HepG2 (cell line): ENCODE data around the gene CDK3. TPM values are rescaled to one million over a fixed set of nuclear protein-coding genes. Genes with fewer than 3 reads are reported as not detected.

Experiments
- EHMT2 ChIP-seq: fragments of 200-600 bp; sonication (generic); IDR thresholded peaks from 2 replicates; pipeline ENCODE4 v1.7.0; 2017; ENCODE audit warnings: antibody characterized with exemption, low read depth, low read length, borderline replicate concordance
- FOSL2 ChIP-seq: sonication (generic); formaldehyde crosslinking; IDR thresholded peaks from 2 replicates; pipeline ENCODE4 v1.4.0; 2020; ENCODE audit warnings: missing genetic modification reagents
- FOXM1 ChIP-seq: sonication (generic); formaldehyde crosslinking; IDR thresholded peaks from 2 replicates; pipeline ENCODE4 v1.5.0; 2020; ENCODE audit warnings: missing genetic modification reagents
- GLI4 ChIP-seq: sonication (generic); formaldehyde crosslinking; IDR thresholded peaks from 2 replicates; pipeline ENCODE4 v1.5.1; 2020; ENCODE audit warnings: missing genetic modification reagents, mild to moderate bottlenecking, moderate library complexity, borderline replicate concordance
- HIVEP1 ChIP-seq: sonication (generic); formaldehyde crosslinking; IDR thresholded peaks from 2 replicates; pipeline ENCODE4 v1.4.0; 2020; ENCODE audit warnings: mild to moderate bottlenecking, missing genetic modification reagents
- HNF4G ChIP-seq, 2 experiments: sonication (generic) in 1 of 2; formaldehyde crosslinking in 1 of 2; IDR thresholded peaks; 2 replicates each; pipeline versions ENCODE4 v1.4.0 to v1.6.1; 2011 to 2020; ENCODE audit warnings: borderline replicate concordance in 2 of 2, low read depth in 2 of 2, mild to moderate bottlenecking in 2 of 2, low read length in 1 of 2, missing genetic modification reagents in 1 of 2, moderate library complexity in 1 of 2
- NFAT5 ChIP-seq: sonication (generic); formaldehyde crosslinking; IDR thresholded peaks from 2 replicates; pipeline ENCODE4 v1.4.0; 2020; ENCODE audit warnings: missing genetic modification reagents
- PBX3 ChIP-seq: sonication (generic); formaldehyde crosslinking; IDR thresholded peaks from 2 replicates; pipeline ENCODE4 v1.8.1; 2023; ENCODE audit warnings: missing genetic modification reagents, inconsistent platforms, borderline replicate concordance
- SALL2 ChIP-seq: sonication (generic); formaldehyde crosslinking; IDR thresholded peaks from 2 replicates; pipeline ENCODE4 v1.8.1; 2023; ENCODE audit warnings: mild to moderate bottlenecking, missing genetic modification reagents, inconsistent platforms
- SPEN ChIP-seq: sonication (generic); formaldehyde crosslinking; IDR thresholded peaks from 2 replicates; pipeline ENCODE4 v1.5.1; 2020; ENCODE audit warnings: low read depth, mild to moderate bottlenecking, missing genetic modification reagents
- WIZ ChIP-seq: sonication (generic); formaldehyde crosslinking; IDR thresholded peaks from 2 replicates; pipeline ENCODE4 v1.5.1; 2020; ENCODE audit warnings: mild to moderate bottlenecking, missing genetic modification reagents
- ZNF44 ChIP-seq: sonication (generic); formaldehyde crosslinking; IDR thresholded peaks from 2 replicates; pipeline ENCODE4 v1.5.1; 2020; ENCODE audit warnings: mild to moderate bottlenecking, missing genetic modification reagents
- ZNF441 ChIP-seq: sonication (generic); formaldehyde crosslinking; IDR thresholded peaks from 2 replicates; pipeline ENCODE4 v1.7.0; 2021; ENCODE audit warnings: missing genetic modification reagents, borderline replicate concordance
- ZNF446 ChIP-seq: sonication (generic); formaldehyde crosslinking; IDR thresholded peaks from 2 replicates; pipeline ENCODE4 v1.5.0; 2020; ENCODE audit warnings: mild to moderate bottlenecking, missing genetic modification reagents
- ZNF543 ChIP-seq: sonication (generic); formaldehyde crosslinking; IDR thresholded peaks from 2 replicates; pipeline ENCODE4 v1.4.0; 2020; ENCODE audit warnings: mild to moderate bottlenecking, missing genetic modification reagents
- ZNF678 ChIP-seq: sonication (generic); formaldehyde crosslinking; IDR thresholded peaks from 2 replicates; pipeline ENCODE4 v1.4.0; 2020; ENCODE audit warnings: mild to moderate bottlenecking, missing genetic modification reagents
- ZNF83 ChIP-seq: sonication (generic); formaldehyde crosslinking; IDR thresholded peaks from 2 replicates; pipeline ENCODE4 v1.4.0; 2020; ENCODE audit warnings: missing genetic modification reagents, mild to moderate bottlenecking, borderline replicate concordance
- ZSCAN31 ChIP-seq: sonication (generic); formaldehyde crosslinking; IDR thresholded peaks from 2 replicates; pipeline ENCODE4 v1.5.0; 2020; ENCODE audit warnings: low read depth, mild to moderate bottlenecking, missing genetic modification reagents
- polyA plus RNA-seq, 8 experiments: library from polyadenylated mRNA; depleted of rRNA in 3 of 8; stranded (reverse) in 7 of 8; unstranded in 1 of 8; fragments of >200 nt; fragmentation: Illumina TruSeq in 4 of 8; extraction: Trizol in 4 of 8; gene quantifications; 2 replicates each; pipeline versions ENCODE4 v1.2.1 to v1.2.3, GENCODE V29; 2011 to 2016; ENCODE audit warnings: low read depth in 4 of 8, missing spikeins in 1 of 8, mixed read lengths in 1 of 8; ENCODE audit not compliant: insufficient read depth in 1 of 8
- total RNA-seq, 5 experiments: library from RNA; depleted of rRNA; stranded (reverse); fragments of >200 nt; fragmentation: Illumina TruSeq; extraction: Trizol; gene quantifications; 2 replicates each; pipeline ENCODE4 v1.2.3, GENCODE V29; 2016; ENCODE audit warnings: low read depth in 1 of 5
- TF ChIP-seq, protein P1 (sequence below): sonication (generic); formaldehyde crosslinking; IDR thresholded peaks from 2 replicates; pipeline ENCODE4 v1.4.0; 2020; ENCODE audit warnings: missing genetic modification reagents, mild to moderate bottlenecking, borderline replicate concordance

Gene CDK3
- total and polyA plus RNA-seq, 2 of the 13 experiments (the other 11 are each of a cell fraction or from before 2014, with no cell fraction given), result 5.8 to 11.4 TPM

GRCh38 chr17:75979705-75980187, 20.9 kb upstream of the CDK3 start (continued):
- TF ChIP-seq HIVEP1 (CRISPR knock-in tag) (no peak), SPEN (CRISPR knock-in tag) (peak; percentile 42; the same call in 1 of the 2 replicates), PBX3 (no peak), HNF4G (IDR thresholded peaks at IDR 0.05; ENCODE audit: borderline replicate concordance, low read depth, low read length) (no peak), HNF4G (CRISPR knock-in tag; IDR thresholded peaks at IDR 0.05; ENCODE audit: borderline replicate concordance, low read depth) (no peak; the same call in 1 of the 2 replicates), NFAT5 (CRISPR knock-in tag) (no peak), WIZ (CRISPR knock-in tag) (no peak), ZSCAN31 (no peak), EHMT2 (0 out of 2 replicates have a peak, but pooled peaks have one; percentile 26), ZNF83 (CRISPR knock-in tag) (no peak), FOSL2 (no peak), ZNF441 (CRISPR knock-in tag) (no peak), ZNF446 (peak; percentile 88; the same call in 1 of the 2 replicates), GLI4 (peak; percentile 84), FOXM1 (CRISPR knock-in tag) (no peak), SALL2 (CRISPR knock-in tag) (no peak), ZNF543 (CRISPR knock-in tag) (no peak), ZNF678 (CRISPR knock-in tag) (no peak), ZNF44 (CRISPR knock-in tag) (no peak)
- TF ChIP-seq, protein P1, sequence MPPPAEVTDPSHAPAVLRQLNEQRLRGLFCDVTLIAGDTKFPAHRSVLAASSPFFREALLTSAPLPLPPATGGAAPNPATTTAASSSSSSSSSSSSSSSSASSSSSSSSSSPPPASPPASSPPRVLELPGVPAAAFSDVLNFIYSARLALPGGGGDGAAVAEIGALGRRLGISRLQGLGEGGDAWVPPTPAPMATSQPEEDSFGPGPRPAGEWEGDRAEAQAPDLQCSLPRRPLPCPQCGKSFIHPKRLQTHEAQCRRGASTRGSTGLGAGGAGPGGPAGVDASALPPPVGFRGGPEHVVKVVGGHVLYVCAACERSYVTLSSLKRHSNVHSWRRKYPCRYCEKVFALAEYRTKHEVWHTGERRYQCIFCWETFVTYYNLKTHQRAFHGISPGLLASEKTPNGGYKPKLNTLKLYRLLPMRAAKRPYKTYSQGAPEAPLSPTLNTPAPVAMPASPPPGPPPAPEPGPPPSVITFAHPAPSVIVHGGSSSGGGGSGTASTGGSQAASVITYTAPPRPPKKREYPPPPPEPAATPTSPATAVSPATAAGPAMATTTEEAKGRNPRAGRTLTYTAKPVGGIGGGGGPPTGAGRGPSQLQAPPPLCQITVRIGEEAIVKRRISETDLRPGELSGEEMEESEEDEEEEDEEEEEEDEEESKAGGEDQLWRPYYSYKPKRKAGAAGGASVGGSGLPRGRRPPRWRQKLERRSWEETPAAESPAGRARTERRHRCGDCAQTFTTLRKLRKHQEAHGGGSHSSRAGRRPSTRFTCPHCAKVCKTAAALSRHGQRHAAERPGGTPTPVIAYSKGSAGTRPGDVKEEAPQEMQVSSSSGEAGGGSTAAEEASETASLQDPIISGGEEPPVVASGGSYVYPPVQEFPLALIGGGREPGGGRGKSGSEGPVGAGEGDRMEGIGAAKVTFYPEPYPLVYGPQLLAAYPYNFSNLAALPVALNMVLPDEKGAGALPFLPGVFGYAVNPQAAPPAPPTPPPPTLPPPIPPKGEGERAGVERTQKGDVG (CRISPR knock-in tag), result no peak
